ENCODE results near the gene SAMD3. TPM values are rescaled to one million over a fixed set of nuclear protein-coding genes. Genes with fewer than 3 reads are reported as not detected.
"Not testable (repeated sequence)": the region's sequence is repeated elsewhere in the genome, so short reads cannot be mapped to it uniquely, and the experiment has no call there.

The SAMD3 gene
- total RNA-seq, 2 donors from 2014 or later: 14.6 to 39.3 TPM

DNA sequence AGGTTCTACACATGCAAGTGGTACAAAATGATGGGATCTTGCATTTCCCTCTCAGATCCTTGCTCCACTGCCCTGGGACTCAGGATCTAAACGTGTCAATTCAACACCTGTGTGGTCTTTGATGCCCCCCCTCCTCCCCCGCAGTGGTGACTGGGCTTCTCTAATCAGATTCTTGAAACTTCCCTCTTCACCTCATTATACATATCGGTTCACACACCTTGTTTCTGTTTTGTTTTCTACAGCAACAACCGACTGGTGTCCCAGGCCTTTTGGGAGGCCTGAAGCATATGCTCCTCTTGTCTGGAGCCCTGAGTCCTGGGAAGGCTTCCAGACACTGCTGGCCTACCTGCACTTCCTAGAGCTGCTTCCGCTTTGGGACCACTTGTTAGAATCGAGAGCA is 20.0 kb downstream of the SAMD3 start:
- peak overlapping the region; percentile 84 for H3K4me3 Mint-ChIP-seq
- H3K27me3 Mint-ChIP-seq: no peaks in the 10 kb centered on the region
- H3K27ac Mint-ChIP-seq: peak overlapping the region; percentile 89 to 94
- no peaks in the 10 kb centered on the region for H3K9me3 Mint-ChIP-seq
- peaks cover 68% of the 10 kb centered on the region in 2 donors for H3K4me1 Mint-ChIP-seq (ENCODE audit: low read depth in 2 of 2)
- DNase-seq (ENCODE audit: low spot score) (no peak), ATAC-seq (peak in 1 of 2 donors; percentile 51)
- H3K36me3 Mint-ChIP-seq: peaks cover 15% of the 10 kb centered on the region

- peaks cover 7% of the 10 kb centered on the region for H3K36me3 Mint-ChIP-seq
These were observed 22.7 kb downstream of the SAMD3 start for GRCh38 chr6:130200020-130200419.

DNA sequence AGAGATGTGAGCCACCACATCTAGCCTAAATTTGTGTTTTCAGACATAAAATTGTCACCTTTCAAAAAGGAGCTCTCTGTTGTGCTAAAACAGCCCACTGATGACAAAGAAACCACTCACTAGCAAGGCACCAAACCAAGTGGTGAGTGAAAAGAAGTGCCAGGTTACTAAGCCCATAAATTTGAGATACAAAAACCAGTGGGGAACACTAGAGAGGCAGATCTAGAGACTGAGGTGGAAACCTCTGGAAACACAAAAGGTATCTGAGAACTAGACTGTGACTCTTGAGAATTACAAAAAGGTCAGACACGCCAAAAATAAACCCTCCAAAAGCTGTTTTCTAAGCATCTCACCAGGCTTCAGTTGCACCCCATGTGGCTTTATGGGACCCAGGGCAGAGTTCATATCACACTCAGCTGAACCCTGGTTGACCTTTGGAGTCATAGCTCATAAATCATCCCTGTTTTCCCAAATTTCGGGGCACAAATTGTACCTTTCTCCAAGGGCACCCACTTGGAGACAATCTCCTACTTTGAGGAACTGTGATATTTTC is 24.2 kb downstream of the SAMD3 start:
- Mint-ChIP-seq H3K9me3 (no peaks in the 10 kb centered on the region), H3K27me3 (no peaks in the 10 kb centered on the region), H3K36me3 (peaks cover 7% of the 10 kb centered on the region), H3K4me3 (no peak overlapping the region), H3K27ac (peak overlapping the region; percentile 91 to 93), H3K4me1 (ENCODE audit: low read depth in 2 of 2) (peaks cover 76 to 77% of the 10 kb centered on the region in 2 donors)
- no peak for DNase-seq (ENCODE audit: low spot score)
- peak in 1 of 2 donors; percentile 41 for ATAC-seq

More at GRCh38 chr6:130200020-130200419, 22.7 kb downstream of the SAMD3 start:
- no peak overlapping the region for H3K4me3 Mint-ChIP-seq
- ATAC-seq (no peak), DNase-seq (ENCODE audit: low spot score) (no peak)
- H3K4me1 Mint-ChIP-seq (ENCODE audit: low read depth in 2 of 2): peaks cover 70 to 71% of the 10 kb centered on the region in 2 donors
- H3K27ac Mint-ChIP-seq: peak overlapping the region; percentile 73 to 93
- H3K27me3 Mint-ChIP-seq: no peaks in the 10 kb centered on the region
- no peaks in the 10 kb centered on the region for H3K9me3 Mint-ChIP-seq

DNA sequence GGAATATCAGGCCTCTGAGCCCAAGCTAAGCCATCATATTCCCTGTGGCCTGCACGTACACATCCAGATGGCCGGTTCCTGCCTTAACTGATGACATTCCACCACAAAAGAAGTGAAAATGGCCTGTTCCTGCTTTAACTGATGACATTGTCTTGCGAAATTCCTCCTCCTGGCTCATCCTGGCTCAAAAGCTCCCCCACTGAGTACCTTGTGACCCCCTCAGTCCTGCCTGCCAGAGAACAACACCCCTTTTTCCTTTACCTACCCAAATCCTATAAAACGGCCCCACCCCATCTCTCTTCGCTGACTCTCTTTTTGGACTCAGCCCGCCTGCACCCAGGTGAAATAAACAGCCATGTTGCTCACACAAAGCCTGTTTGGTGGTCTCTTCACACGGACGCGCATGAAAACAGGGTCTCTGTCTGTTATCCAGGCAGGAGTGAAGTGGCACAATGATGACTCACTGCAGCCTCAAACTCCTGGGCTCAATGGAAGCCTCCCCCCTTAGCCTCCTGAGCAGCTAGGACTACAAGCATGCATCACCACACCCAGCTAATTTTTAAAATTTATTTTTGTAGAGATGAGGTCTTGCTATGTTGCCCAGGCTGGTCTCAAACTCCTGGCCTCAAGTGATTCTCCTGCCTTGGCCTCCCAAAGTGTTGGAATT is 24.8 kb downstream of the SAMD3 start:
- DNase-seq (ENCODE audit: low spot score); ATAC-seq; H3K36me3 Mint-ChIP-seq; H3K27me3 Mint-ChIP-seq; H3K9me3 Mint-ChIP-seq: not testable (repeated sequence)
- Mint-ChIP-seq H3K4me3 (peak overlapping the region; percentile 35), H3K27ac (peak overlapping the region; percentile 91 to 93), H3K4me1 (ENCODE audit: low read depth in 2 of 2) (peaks cover 76 to 78% of the 10 kb centered on the region in 2 donors)

- Mint-ChIP-seq H3K4me1 (ENCODE audit: low read depth in 2 of 2) (peaks cover 81 to 86% of the 10 kb centered on the region in 2 donors), H3K4me3 (peak overlapping the region; percentile 52), H3K27ac (peak overlapping the region; percentile 91 to 93)
- not testable (repeated sequence) for H3K9me3 Mint-ChIP-seq; ATAC-seq; H3K27me3 Mint-ChIP-seq; DNase-seq (ENCODE audit: low spot score); H3K36me3 Mint-ChIP-seq
These were observed 28.3 kb downstream of the SAMD3 start for GRCh38 chr6:130194434-130194833.

GRCh38 chr6:130190701-130191690 is 31.8 kb downstream of the SAMD3 start:
- no peaks in the 10 kb centered on the region for H3K9me3 Mint-ChIP-seq
- ATAC-seq: peak; percentile 61 to 64
- H3K27me3 Mint-ChIP-seq: no peaks in the 10 kb centered on the region
- peak overlapping the region; percentile 91 to 93 for H3K27ac Mint-ChIP-seq
- H3K4me3 Mint-ChIP-seq: peak overlapping the region; percentile 54
- H3K4me1 Mint-ChIP-seq (ENCODE audit: low read depth in 2 of 2): peaks cover 80 to 90% of the 10 kb centered on the region in 2 donors
- DNase-seq (ENCODE audit: low spot score): no peak
- no peaks in the 10 kb centered on the region for H3K36me3 Mint-ChIP-seq

DNA sequence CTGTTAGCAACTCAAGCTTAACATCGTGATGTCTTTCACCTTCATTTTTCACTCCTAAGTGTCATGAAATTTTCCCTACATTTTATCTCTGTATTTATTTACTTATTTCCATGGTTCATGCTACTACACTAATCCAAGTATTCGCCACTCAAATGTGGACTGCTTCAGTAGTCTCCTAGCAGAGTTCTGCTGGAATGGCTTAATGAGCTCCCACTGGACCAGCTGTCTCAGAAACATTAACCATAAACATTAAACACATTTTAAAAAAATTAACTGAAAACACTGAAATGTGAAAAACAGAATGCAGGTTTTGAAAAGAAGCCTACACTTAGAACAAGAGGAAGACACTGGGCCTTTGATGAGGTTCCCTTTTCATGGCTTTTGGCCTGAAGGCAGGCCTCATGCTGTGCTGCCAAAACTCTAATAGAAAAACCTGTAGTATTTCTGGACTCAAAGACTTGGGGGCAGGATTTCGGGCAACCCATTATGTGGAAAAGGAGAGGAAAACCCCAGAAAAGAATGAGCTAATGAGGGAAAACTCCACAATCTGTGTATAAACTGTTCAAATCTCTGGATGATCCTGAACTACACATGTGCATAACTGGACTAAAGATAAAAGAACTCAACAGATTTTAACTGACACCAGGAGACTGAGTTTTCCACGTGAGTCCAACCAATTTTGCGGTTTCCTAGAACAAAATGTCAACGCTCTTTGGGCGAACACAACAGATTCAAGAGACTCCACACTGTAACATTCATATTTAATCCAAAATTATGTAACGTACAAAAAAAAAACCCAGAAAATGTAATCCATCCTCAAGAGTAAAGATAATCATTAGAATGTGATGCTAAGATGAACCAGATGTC is 33.0 kb downstream of the SAMD3 start:
- Mint-ChIP-seq H3K27ac (peak overlapping the region; percentile 91 to 93), H3K36me3 (no peaks in the 10 kb centered on the region), H3K27me3 (no peaks in the 10 kb centered on the region), H3K4me1 (ENCODE audit: low read depth in 2 of 2) (peaks cover 72 to 86% of the 10 kb centered on the region in 2 donors), H3K4me3 (peak overlapping the region; percentile 63), H3K9me3 (no peaks in the 10 kb centered on the region)
- ATAC-seq (no peak), DNase-seq (ENCODE audit: low spot score) (no peak)

- H3K27me3 Mint-ChIP-seq: no peaks in the 10 kb centered on the region
- ATAC-seq (no peak), DNase-seq (ENCODE audit: low spot score) (no peak)
- H3K36me3 Mint-ChIP-seq: no peaks in the 10 kb centered on the region
- peak overlapping the region; percentile 63 for H3K4me3 Mint-ChIP-seq
- peaks cover 70 to 86% of the 10 kb centered on the region in 2 donors for H3K4me1 Mint-ChIP-seq (ENCODE audit: low read depth in 2 of 2)
- no peaks in the 10 kb centered on the region for H3K9me3 Mint-ChIP-seq
- peak overlapping the region; percentile 91 to 93 for H3K27ac Mint-ChIP-seq
These were observed 34.4 kb downstream of the SAMD3 start for GRCh38 chr6:130188207-130188899.

- Mint-ChIP-seq H3K4me3 (peak overlapping the region; percentile 71), H3K36me3 (no peaks in the 10 kb centered on the region)
These were observed 35.2 kb downstream of the SAMD3 start for GRCh38 chr6:130187335-130188206.

GRCh38 chr6:130185658-130186057 is 37.1 kb downstream of the SAMD3 start:
- no peaks in the 10 kb centered on the region for H3K27me3 Mint-ChIP-seq
- peaks cover 5% of the 10 kb centered on the region for H3K36me3 Mint-ChIP-seq
- H3K4me3 Mint-ChIP-seq: peak overlapping the region; percentile 71
- no peak for ATAC-seq
- no peak for DNase-seq (ENCODE audit: low spot score)
- peak overlapping the region; percentile 91 to 93 for H3K27ac Mint-ChIP-seq
- peaks cover 57 to 71% of the 10 kb centered on the region in 2 donors for H3K4me1 Mint-ChIP-seq (ENCODE audit: low read depth in 2 of 2)
- no peaks in the 10 kb centered on the region for H3K9me3 Mint-ChIP-seq

More at GRCh38 chr6:130187335-130188206, 35.2 kb downstream of the SAMD3 start:
- Mint-ChIP-seq H3K27ac (peak overlapping the region; percentile 91 to 93), H3K9me3 (no peaks in the 10 kb centered on the region), H3K4me1 (ENCODE audit: low read depth in 2 of 2) (peaks cover 62 to 83% of the 10 kb centered on the region in 2 donors), H3K27me3 (no peaks in the 10 kb centered on the region)
- DNase-seq (ENCODE audit: low spot score) (no peak), ATAC-seq (peak in 1 of 2 donors; percentile 62)

DNA sequence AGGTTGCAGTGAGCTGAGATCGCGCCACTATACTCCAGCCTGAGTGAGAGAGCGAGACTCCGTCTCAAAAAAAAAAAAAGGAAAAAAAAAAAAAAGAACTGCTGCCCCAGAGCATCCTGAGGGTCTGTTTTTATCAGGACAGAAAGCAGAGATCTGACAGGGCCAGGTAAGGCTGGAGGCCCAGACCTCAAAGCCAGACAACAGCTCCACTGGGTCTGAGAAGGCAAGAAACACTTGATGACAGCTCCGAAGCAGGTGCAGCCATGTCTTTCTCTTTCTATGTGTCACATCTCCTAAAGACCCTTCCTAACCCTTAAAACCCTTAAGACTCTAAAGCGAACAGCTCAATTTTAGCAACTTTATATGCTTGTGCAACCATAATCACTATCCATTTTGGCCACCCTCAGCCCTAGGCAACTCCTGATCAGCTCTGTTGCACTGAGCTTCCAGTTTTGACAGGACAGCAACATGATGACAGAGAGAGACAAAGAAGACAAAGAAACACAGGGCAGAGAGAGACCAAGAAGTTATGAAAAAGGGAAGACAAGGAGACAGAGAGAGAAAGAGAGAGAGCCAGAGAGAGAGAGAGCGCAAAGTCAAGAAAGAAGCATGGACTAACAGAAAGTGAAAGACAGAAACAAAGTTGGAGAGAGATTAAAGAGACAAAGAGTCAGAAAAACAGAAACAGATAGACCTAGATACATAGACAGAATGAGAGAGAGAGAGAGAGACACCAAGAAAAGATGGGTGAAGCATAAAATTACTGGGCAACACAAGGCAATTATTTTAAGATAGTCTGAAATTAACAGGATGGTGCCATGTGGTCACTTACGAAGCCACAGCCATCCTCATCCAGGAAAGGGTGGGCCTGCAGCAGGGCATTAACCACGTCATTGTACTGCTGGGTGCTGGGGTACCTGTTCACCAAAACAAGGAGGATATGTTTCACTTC is 39.2 kb downstream of the SAMD3 start:
- Mint-ChIP-seq H3K4me1 (ENCODE audit: low read depth in 2 of 2) (peaks cover 46 to 52% of the 10 kb centered on the region in 2 donors), H3K36me3 (peaks cover 9% of the 10 kb centered on the region), H3K4me3 (peak overlapping the region; percentile 86), H3K9me3 (no peaks in the 10 kb centered on the region), H3K27me3 (no peaks in the 10 kb centered on the region), H3K27ac (peak overlapping the region; percentile 91 to 93)
- peak; percentile 88 for ATAC-seq
- no peak for DNase-seq (ENCODE audit: low spot score)
